Heart left ventricle (tissue), 13 donors: Measurements from ENCODE around the gene CCDC32.

Experiments used
- POLR2A ChIP-seq, 2 donors: fragments of 450-650 bp; IDR thresholded peaks; one replicate each; pipeline ENCODE4 v1.6.1; 2017; ENCODE audit warnings: antibody characterized with exemption in 2 of 2, mild to moderate bottlenecking in 2 of 2, moderate library complexity in 2 of 2
- TF ChIP-seq, protein P1 (sequence below), 12 donors: fragments of 200-600 bp; sonication (generic) in 4 of 12; IDR thresholded peaks; one replicate each; pipeline versions ENCODE4 v1.5.0 to v1.8.0; 2018 to 2022; ENCODE audit warnings: antibody characterized with exemption in 12 of 12, mild to moderate bottlenecking in 5 of 12
- donor health status: ischemic (EF 13 %, LVEDD 7.1; RV severe dilation, severe dysfunction).
- donor health status: DM: no; HTN: yes; CAD: no.
- donor health status: DM: no; HTN: no; CAD: no.
- donor health status: ischemic (EF 25% LVEDD 6.9; RV normal size, moderate dysfunction).
- donor health status: ischemic (EF 25% LVEDD 5.7; RV mildly dilated, moderate dysfunction).
- donor health status: ischemic (EF 35%, LVEDD 5.7; RV mildly dilated, moderate dysfunction).
- donor health status: nonischemic (EF 11% LVEDD 7.7; RV severe dilation, severe dysfunction).
- donor health status: DM: yes; HTN: yes; CAD: no.
- donor health status: PGD.
- donor health status: ischemic (EF 29% LVEDD 5.4; RV normal size, mild dysfunction).
- donor health status: nonischemic (EF 23%, LVEDD 6.1; RV moderate dilation, normal function).

DNA sequence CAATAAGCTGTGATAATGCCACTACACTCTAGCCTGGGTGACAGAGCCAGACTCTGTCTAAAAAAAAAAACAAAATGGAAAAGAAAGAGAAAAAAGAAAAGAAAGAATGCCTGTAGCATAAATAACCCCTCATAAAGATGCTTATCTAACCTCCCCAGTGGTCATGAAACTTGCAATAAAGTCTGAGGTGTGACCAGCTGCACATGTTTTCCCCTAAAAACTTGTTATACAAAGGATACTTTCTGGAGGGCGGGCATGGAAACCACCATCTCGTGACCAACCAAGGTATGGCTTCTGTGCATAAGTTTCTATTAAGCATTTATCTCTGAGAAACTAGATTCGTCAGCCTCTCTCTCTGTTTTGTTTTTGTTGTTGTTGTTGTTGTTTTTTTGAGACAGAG lies 21.8 kb downstream of the CCDC32 start:
- TF ChIP-seq, protein P1, sequence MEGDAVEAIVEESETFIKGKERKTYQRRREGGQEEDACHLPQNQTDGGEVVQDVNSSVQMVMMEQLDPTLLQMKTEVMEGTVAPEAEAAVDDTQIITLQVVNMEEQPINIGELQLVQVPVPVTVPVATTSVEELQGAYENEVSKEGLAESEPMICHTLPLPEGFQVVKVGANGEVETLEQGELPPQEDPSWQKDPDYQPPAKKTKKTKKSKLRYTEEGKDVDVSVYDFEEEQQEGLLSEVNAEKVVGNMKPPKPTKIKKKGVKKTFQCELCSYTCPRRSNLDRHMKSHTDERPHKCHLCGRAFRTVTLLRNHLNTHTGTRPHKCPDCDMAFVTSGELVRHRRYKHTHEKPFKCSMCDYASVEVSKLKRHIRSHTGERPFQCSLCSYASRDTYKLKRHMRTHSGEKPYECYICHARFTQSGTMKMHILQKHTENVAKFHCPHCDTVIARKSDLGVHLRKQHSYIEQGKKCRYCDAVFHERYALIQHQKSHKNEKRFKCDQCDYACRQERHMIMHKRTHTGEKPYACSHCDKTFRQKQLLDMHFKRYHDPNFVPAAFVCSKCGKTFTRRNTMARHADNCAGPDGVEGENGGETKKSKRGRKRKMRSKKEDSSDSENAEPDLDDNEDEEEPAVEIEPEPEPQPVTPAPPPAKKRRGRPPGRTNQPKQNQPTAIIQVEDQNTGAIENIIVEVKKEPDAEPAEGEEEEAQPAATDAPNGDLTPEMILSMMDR (IDR thresholded peaks at IDR 0.05): no peak
- no peak for TF ChIP-seq POLR2A (IDR thresholded peaks at IDR 0.05)
